OCI-LY3 (cell line): Measurements from ENCODE around the gene CUZD1.

Experiments used
- EZH2phosphoT487 ChIP-seq: fragments of 200-600 bp; shearing (Covaris generic); IDR thresholded peaks from 2 replicates; pipeline ENCODE4 v1.6.1; 2018; ENCODE audit warnings: antibody characterized with exemption, mixed run types, low read depth
- TF ChIP-seq, protein P1 (sequence below): fragments of 200-600, 300-600 bp; sonication (generic); IDR thresholded peaks from 2 replicates; pipeline ENCODE4 v1.5.1; 2014; ENCODE audit warnings: antibody characterized with exemption, low read length, low read depth

DNA sequence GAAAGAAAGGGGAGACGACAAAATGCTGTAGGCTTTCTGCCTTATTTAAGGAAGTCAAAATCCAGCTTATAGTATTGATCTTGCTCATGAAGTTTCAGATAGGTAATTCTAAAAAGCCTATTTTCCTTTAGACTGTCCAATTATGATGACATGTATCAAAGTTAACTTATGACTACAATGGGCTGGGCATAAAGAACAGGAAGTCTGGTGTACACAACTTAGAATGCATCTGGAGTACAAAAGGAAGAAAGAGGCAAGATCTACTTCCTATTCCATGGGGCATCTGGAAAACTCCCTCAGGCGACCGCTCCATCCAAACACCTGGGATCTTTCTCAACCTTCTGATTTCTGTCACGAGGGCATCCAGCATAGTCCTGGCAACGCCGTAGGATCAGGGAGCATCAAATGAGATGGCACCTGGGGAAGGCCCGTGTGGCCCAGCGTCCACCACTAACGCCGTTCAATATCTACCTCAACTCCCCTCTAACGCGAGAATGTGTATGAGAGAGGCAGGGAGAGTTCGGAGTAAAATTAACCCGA, 33.2 kb upstream of the CUZD1 start:
- TF ChIP-seq, protein P1, sequence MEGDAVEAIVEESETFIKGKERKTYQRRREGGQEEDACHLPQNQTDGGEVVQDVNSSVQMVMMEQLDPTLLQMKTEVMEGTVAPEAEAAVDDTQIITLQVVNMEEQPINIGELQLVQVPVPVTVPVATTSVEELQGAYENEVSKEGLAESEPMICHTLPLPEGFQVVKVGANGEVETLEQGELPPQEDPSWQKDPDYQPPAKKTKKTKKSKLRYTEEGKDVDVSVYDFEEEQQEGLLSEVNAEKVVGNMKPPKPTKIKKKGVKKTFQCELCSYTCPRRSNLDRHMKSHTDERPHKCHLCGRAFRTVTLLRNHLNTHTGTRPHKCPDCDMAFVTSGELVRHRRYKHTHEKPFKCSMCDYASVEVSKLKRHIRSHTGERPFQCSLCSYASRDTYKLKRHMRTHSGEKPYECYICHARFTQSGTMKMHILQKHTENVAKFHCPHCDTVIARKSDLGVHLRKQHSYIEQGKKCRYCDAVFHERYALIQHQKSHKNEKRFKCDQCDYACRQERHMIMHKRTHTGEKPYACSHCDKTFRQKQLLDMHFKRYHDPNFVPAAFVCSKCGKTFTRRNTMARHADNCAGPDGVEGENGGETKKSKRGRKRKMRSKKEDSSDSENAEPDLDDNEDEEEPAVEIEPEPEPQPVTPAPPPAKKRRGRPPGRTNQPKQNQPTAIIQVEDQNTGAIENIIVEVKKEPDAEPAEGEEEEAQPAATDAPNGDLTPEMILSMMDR, result no peak
- TF ChIP-seq EZH2phosphoT487, result no peak
